Stimulated activated CD8-positive, alpha-beta memory T cell treated with anti-CD3 and anti-CD28 coated beads, Interleukin-4, amount 100 ng/mL, for 1 hour (primary cell): ENCODE data around the gene WIPF1.

ENCODE experiments used
- DNase-seq, 2 donors: peaks; one replicate each; pipeline ENCODE4 v3.0.0-alpha.2; 2020; ENCODE audit warnings: low read depth in 2 of 2, low spot score in 1 of 2

WIPF1 gene

GRCh38 chr2:174544156-174544555, 53.4 kb downstream of the WIPF1 start:
- no peak for DNase-seq

GRCh38 chr2:174540893-174541292, 56.7 kb downstream of the WIPF1 start:
- no peak for DNase-seq

- DNase-seq: no peak
These were observed 61.6 kb downstream of the WIPF1 start for GRCh38 chr2:174535757-174536703.

GRCh38 chr2:174535083-174535482, 62.5 kb downstream of the WIPF1 start:
- no peak for DNase-seq

- DNase-seq: no peak
These were observed 67.7 kb downstream of the WIPF1 start for GRCh38 chr2:174529916-174530315.

GRCh38 chr2:174527959-174528358, 69.6 kb downstream of the WIPF1 start:
- DNase-seq: no peak

- no peak for DNase-seq
These were observed 70.4 kb downstream of the WIPF1 start for GRCh38 chr2:174527101-174527721.

GRCh38 chr2:174524527-174524926, 73.1 kb downstream of the WIPF1 start:
- no peak for DNase-seq

GRCh38 chr2:174522553-174522952, 75.1 kb downstream of the WIPF1 start:
- DNase-seq: no peak

GRCh38 chr2:174518395-174518794, 79.2 kb downstream of the WIPF1 start:
- DNase-seq: no peak

- DNase-seq: no peak
These were observed 80.9 kb downstream of the WIPF1 start for GRCh38 chr2:174516501-174517378.

GRCh38 chr2:174512345-174512744, 85.3 kb downstream of the WIPF1 start:
- no peak for DNase-seq

- no peak for DNase-seq
These were observed 85.9 kb downstream of the WIPF1 start for GRCh38 chr2:174511580-174512260.

GRCh38 chr2:174510583-174511189, 86.9 kb downstream of the WIPF1 start:
- DNase-seq: no peak
